Neural cell (in vitro differentiated cells): ENCODE results near the gene MYO5C. TPM values are rescaled to one million over a fixed set of nuclear protein-coding genes. Genes with fewer than 3 reads are reported as not detected.

ENCODE experiments used
- H2AFZ ChIP-seq: fragments of 200-600, 300-800 bp; sonication (generic), shearing (Covaris generic); 2 replicates; pipeline ENCODE4 v1.6.0; 2014; ENCODE audit warnings: low read depth, mild to moderate bottlenecking, antibody characterized with exemption, low read length, moderate library complexity
- H3F3A ChIP-seq: fragments of 200-600 bp; shearing (Covaris generic); 2 replicates; pipeline ENCODE4 v1.6.1; 2016; ENCODE audit warnings: mild to moderate bottlenecking, moderate library complexity, mixed read lengths, antibody characterized with exemption, low read length; ENCODE audit not compliant: insufficient read depth, poor library complexity, severe bottlenecking
- H3K27ac ChIP-seq: fragments of 200-600, 300-800 bp; sonication (generic), shearing (Covaris generic); 2 replicates; pipeline ENCODE4 v1.5.1; 2014; ENCODE audit warnings: mild to moderate bottlenecking, low read length, moderate library complexity
- H3K27me3 ChIP-seq: fragments of 300-800, 200-600 bp; sonication (generic), shearing (Covaris generic); 2 replicates; pipeline ENCODE4 v1.6.0; 2014; ENCODE audit warnings: mild to moderate bottlenecking, low read depth, low read length, moderate library complexity; ENCODE audit not compliant: insufficient read depth
- H3K36me3 ChIP-seq: fragments of 300-800, 200-600 bp; sonication (generic), shearing (Covaris generic); 2 replicates; pipeline ENCODE4 v1.5.1; 2014; ENCODE audit warnings: mild to moderate bottlenecking, antibody characterized with exemption, low read length, moderate library complexity; ENCODE audit not compliant: insufficient read depth
- H3K4me2 ChIP-seq: fragments of 300-800, 200-600 bp; sonication (generic), shearing (Covaris generic); 2 replicates; pipeline ENCODE4 v1.6.0; 2014; ENCODE audit warnings: mild to moderate bottlenecking, low read length
- H3K4me3 ChIP-seq: fragments of 300-800, 200-600 bp; sonication (generic), shearing (Covaris generic); 2 replicates; pipeline ENCODE4 v1.5.1; 2014; ENCODE audit warnings: mild to moderate bottlenecking, low read length, moderate library complexity
- H3K79me2 ChIP-seq: fragments of 200-600 bp; shearing (Covaris generic); replicated peaks from 2 replicates; pipeline ENCODE4 v1.6.0; 2014; ENCODE audit warnings: mild to moderate bottlenecking, low read length, moderate library complexity; ENCODE audit not compliant: insufficient read depth
- H3K9ac ChIP-seq: fragments of 300-800, 200-600 bp; sonication (generic), shearing (Covaris generic); 2 replicates; pipeline ENCODE4 v1.6.1; 2016; ENCODE audit warnings: mild to moderate bottlenecking, low read length, mixed read lengths
- H3K9me2 ChIP-seq: fragments of 200-600 bp; shearing (Covaris generic); 2 replicates; pipeline ENCODE4 v1.6.1; 2016; ENCODE audit warnings: mild to moderate bottlenecking, low read length, mixed read lengths; ENCODE audit not compliant: insufficient read depth
- H3K9me3 ChIP-seq: fragments of 200-600, 300-800 bp; sonication (generic), shearing (Covaris generic); 2 replicates; pipeline ENCODE4 v1.6.1; 2016; ENCODE audit warnings: mild to moderate bottlenecking, mixed run types, low read length, moderate library complexity, mixed read lengths
- H4K20me1 ChIP-seq: fragments of 200-600 bp; shearing (Covaris generic); 2 replicates; pipeline ENCODE4 v1.6.1; 2016; ENCODE audit warnings: mild to moderate bottlenecking, mixed run types; ENCODE audit not compliant: insufficient read depth
- CTCF ChIP-seq: fragments of 450-650 bp; IDR thresholded peaks from 2 replicates; pipeline ENCODE4 v1.5.1; 2014; ENCODE audit warnings: antibody characterized with exemption, mild to moderate bottlenecking, moderate library complexity; ENCODE audit not compliant: poor library complexity, severe bottlenecking
- EP300 ChIP-seq: fragments of 450-650 bp; conservative IDR thresholded peaks from 2 replicates; pipeline ENCODE4 v1.6.1; 2014; ENCODE audit warnings: antibody characterized with exemption, mild to moderate bottlenecking, moderate library complexity; ENCODE audit not compliant: poor library complexity, severe bottlenecking
- EZH2 ChIP-seq: fragments of 200-600, 300-800 bp; shearing (Covaris generic), sonication (generic); IDR thresholded peaks from 2 replicates; pipeline ENCODE4 v1.6.1; 2014; ENCODE audit warnings: antibody characterized with exemption, low read length, borderline replicate concordance, mild to moderate bottlenecking; ENCODE audit not compliant: insufficient read depth, poor library complexity, severe bottlenecking
- MXI1 ChIP-seq: fragments of 450-650 bp; conservative IDR thresholded peaks from 2 replicates; pipeline ENCODE4 v1.6.1; 2014; ENCODE audit warnings: antibody characterized with exemption, mild to moderate bottlenecking; ENCODE audit not compliant: poor library complexity, severe bottlenecking
- POLR2AphosphoS5 ChIP-seq: IDR thresholded peaks from 2 replicates; pipeline ENCODE4 v1.6.1; 2012
- RAD21 ChIP-seq: fragments of 450-650 bp; conservative IDR thresholded peaks from 2 replicates; pipeline ENCODE4 v1.6.1; 2014; ENCODE audit warnings: antibody characterized with exemption, mild to moderate bottlenecking, moderate library complexity
- SMC3 ChIP-seq: fragments of 450-650 bp; conservative IDR thresholded peaks from 2 replicates; pipeline ENCODE4 v1.6.1; 2014; ENCODE audit warnings: antibody characterized with exemption, mild to moderate bottlenecking, moderate library complexity; ENCODE audit not compliant: poor library complexity
- TAF1 ChIP-seq: IDR thresholded peaks from 2 replicates; pipeline ENCODE4 v1.6.1; 2012; ENCODE audit warnings: low read depth
- polyA plus RNA-seq: library from polyadenylated mRNA; depleted of rRNA; stranded (reverse); fragments of >200 nt; gene quantifications from 2 replicates; pipeline ENCODE4 v1.2.3, GENCODE V29; 2014
- TF ChIP-seq, protein P1 (sequence below): IDR thresholded peaks from 2 replicates; pipeline ENCODE4 v1.6.1; 2012; ENCODE audit warnings: borderline replicate concordance

Gene MYO5C
- polyA plus RNA-seq, 1 donor from 2014 or later = 0.77 TPM

- H3K4me2 ChIP-seq = no peak overlapping the region
- no peaks in the 10 kb centered on the region for H3K27me3 ChIP-seq
- no peak overlapping the region for H2AFZ ChIP-seq
- no peak overlapping the region for H3K27ac ChIP-seq
- no peak overlapping the region for H3K4me3 ChIP-seq
- TF ChIP-seq TAF1 = no peak
- no peak for TF ChIP-seq CTCF
- TF ChIP-seq SMC3 = no peak
- TF ChIP-seq EZH2 = no peak
- no peak for TF ChIP-seq RAD21
- TF ChIP-seq POLR2AphosphoS5 = no peak
- TF ChIP-seq EP300 = no peak
- no peak for TF ChIP-seq MXI1
- TF ChIP-seq, protein P1, sequence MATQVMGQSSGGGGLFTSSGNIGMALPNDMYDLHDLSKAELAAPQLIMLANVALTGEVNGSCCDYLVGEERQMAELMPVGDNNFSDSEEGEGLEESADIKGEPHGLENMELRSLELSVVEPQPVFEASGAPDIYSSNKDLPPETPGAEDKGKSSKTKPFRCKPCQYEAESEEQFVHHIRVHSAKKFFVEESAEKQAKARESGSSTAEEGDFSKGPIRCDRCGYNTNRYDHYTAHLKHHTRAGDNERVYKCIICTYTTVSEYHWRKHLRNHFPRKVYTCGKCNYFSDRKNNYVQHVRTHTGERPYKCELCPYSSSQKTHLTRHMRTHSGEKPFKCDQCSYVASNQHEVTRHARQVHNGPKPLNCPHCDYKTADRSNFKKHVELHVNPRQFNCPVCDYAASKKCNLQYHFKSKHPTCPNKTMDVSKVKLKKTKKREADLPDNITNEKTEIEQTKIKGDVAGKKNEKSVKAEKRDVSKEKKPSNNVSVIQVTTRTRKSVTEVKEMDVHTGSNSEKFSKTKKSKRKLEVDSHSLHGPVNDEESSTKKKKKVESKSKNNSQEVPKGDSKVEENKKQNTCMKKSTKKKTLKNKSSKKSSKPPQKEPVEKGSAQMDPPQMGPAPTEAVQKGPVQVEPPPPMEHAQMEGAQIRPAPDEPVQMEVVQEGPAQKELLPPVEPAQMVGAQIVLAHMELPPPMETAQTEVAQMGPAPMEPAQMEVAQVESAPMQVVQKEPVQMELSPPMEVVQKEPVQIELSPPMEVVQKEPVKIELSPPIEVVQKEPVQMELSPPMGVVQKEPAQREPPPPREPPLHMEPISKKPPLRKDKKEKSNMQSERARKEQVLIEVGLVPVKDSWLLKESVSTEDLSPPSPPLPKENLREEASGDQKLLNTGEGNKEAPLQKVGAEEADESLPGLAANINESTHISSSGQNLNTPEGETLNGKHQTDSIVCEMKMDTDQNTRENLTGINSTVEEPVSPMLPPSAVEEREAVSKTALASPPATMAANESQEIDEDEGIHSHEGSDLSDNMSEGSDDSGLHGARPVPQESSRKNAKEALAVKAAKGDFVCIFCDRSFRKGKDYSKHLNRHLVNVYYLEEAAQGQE = no peak
- no peaks in the 10 kb centered on the region for H3K36me3 ChIP-seq
- no peaks in the 10 kb centered on the region for H3K9me2 ChIP-seq
- H3F3A ChIP-seq = no peaks in the 10 kb centered on the region
- H4K20me1 ChIP-seq = no peaks in the 10 kb centered on the region
- no peaks in the 10 kb centered on the region for H3K79me2 ChIP-seq
- no peaks in the 10 kb centered on the region for H3K9me3 ChIP-seq
- H3K9ac ChIP-seq = no peak overlapping the region
Observed at GRCh38 chr15:52225230-52225629, 70.4 kb downstream of the MYO5C start.

DNA sequence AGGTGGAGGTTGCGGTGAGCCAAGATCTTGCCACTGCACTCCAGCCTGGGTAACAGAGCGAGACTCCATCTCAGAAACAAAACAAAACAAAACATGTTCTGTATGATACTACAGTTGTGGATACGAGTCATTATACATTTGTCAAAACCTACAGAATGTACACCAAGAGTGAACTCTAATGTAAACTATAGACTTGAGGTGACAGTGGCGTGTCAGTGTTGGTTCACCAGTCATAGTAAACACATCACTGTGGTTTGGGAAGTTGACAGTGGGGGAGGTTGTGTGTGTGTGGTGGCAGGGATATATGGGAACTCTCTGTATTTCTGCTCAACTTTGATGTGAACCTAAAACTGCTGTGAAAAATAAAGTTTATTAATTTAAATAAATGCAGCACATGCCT is 71.4 kb downstream of the MYO5C start:
- no peaks in the 10 kb centered on the region for H4K20me1 ChIP-seq
- H3K79me2 ChIP-seq = no peaks in the 10 kb centered on the region
- no peaks in the 10 kb centered on the region for H3K36me3 ChIP-seq
- TF ChIP-seq TAF1 (no peak), POLR2AphosphoS5 (no peak), SMC3 (no peak), CTCF (no peak), MXI1 (no peak), EZH2 (no peak), RAD21 (no peak), EP300 (no peak)
- TF ChIP-seq, protein P1 = no peak
- no peak overlapping the region for H3K27ac ChIP-seq
- no peaks in the 10 kb centered on the region for H3K9me3 ChIP-seq
- no peak overlapping the region for H2AFZ ChIP-seq
- no peaks in the 10 kb centered on the region for H3K27me3 ChIP-seq
- H3K4me3 ChIP-seq = no peak overlapping the region
- H3K4me2 ChIP-seq = no peak overlapping the region
- H3F3A ChIP-seq = no peaks in the 10 kb centered on the region
- H3K9ac ChIP-seq = no peak overlapping the region
- no peaks in the 10 kb centered on the region for H3K9me2 ChIP-seq
